ENCODE results near the gene SOX8. TPM values are rescaled to one million over a fixed set of nuclear protein-coding genes. Genes with fewer than 3 reads are reported as not detected.
"Not testable (repeated sequence)": the region's sequence is repeated elsewhere in the genome, so short reads cannot be mapped to it uniquely, and the experiment has no call there.

Gene SOX8
- polyA plus RNA-seq, 1 experiment: 0.04 TPM

- CTCF ChIA-PET: no interaction called here
- peaks cover 16% of the 10 kb centered on the region for H3K36me3 ChIP-seq (ENCODE audit: control insufficient read depth, insufficient read depth, low read length)
- no peak for TF ChIP-seq CTCF (IDR thresholded peaks at IDR 0.05; ENCODE audit: insufficient read depth, low read depth, low read length)
Observed at GRCh38 chr16:947255-947921, 34.2 kb upstream of the SOX8 start.

GRCh38 chr16:947922-948303, 33.7 kb upstream of the SOX8 start:
- H3K27me3 ChIP-seq (ENCODE audit: control insufficient read depth, insufficient read depth, low read length); CTCF ChIA-PET; DNase-seq (ENCODE audit: low read depth); H3K4me3 ChIP-seq (ENCODE audit: low read depth, low read length); POLR2A ChIA-PET: not testable (repeated sequence)
- H3K36me3 ChIP-seq (ENCODE audit: control insufficient read depth, insufficient read depth, low read length): peaks cover 16% of the 10 kb centered on the region

More at GRCh38 chr16:947255-947921, 34.2 kb upstream of the SOX8 start:
- Histone ChIP-seq H3K27me3 (ENCODE audit: control insufficient read depth, insufficient read depth, low read length) (no peaks in the 10 kb centered on the region), H3K4me3 (ENCODE audit: low read depth, low read length) (no peak overlapping the region)
- POLR2A ChIA-PET: no interaction called here
- DNase-seq (ENCODE audit: low read depth): no peak

GRCh38 chr16:948767-949166, 32.8 kb upstream of the SOX8 start:
- CTCF ChIA-PET; POLR2A ChIA-PET; H3K4me3 ChIP-seq (ENCODE audit: low read depth, low read length); H3K27me3 ChIP-seq (ENCODE audit: control insufficient read depth, insufficient read depth, low read length); DNase-seq (ENCODE audit: low read depth): not testable (repeated sequence)
- peaks cover 16% of the 10 kb centered on the region for H3K36me3 ChIP-seq (ENCODE audit: control insufficient read depth, insufficient read depth, low read length)

GRCh38 chr16:950733-951573, 30.6 kb upstream of the SOX8 start:
- H3K27me3 ChIP-seq (ENCODE audit: control insufficient read depth, insufficient read depth, low read length); POLR2A ChIA-PET; DNase-seq (ENCODE audit: low read depth); H3K4me3 ChIP-seq (ENCODE audit: low read depth, low read length): not testable (repeated sequence)
- peaks cover 18% of the 10 kb centered on the region for H3K36me3 ChIP-seq (ENCODE audit: control insufficient read depth, insufficient read depth, low read length)
- CTCF ChIA-PET: interaction anchor here (0.5 kb wide), 1 partner anchor 106 kb away, joined by 3 read pairs; no protein-coding TSS in a partner anchor

- Histone ChIP-seq H3K4me3 (ENCODE audit: low read depth, low read length) (no peak overlapping the region), H3K36me3 (ENCODE audit: control insufficient read depth, insufficient read depth, low read length) (peaks cover 14% of the 10 kb centered on the region), H3K27me3 (ENCODE audit: control insufficient read depth, insufficient read depth, low read length) (no peaks in the 10 kb centered on the region)
- TF ChIP-seq CTCF (IDR thresholded peaks at IDR 0.05; ENCODE audit: insufficient read depth, low read depth, low read length): no peak
- CTCF ChIA-PET: interaction anchor here (0.5 to 0.7 kb wide), 2 partner anchors 32 to 105 kb away, joined by 3 read pairs; no protein-coding TSS in a partner anchor
- POLR2A ChIA-PET: interaction anchor here (0.6 kb wide), 1 partner anchor 13 kb away, joined by 3 read pairs; no protein-coding TSS in a partner anchor
- DNase-seq (ENCODE audit: low read depth): no peak
Observed at GRCh38 chr16:951660-952301, 29.8 kb upstream of the SOX8 start.

GRCh38 chr16:952321-952720, 29.2 kb upstream of the SOX8 start:
- Histone ChIP-seq H3K4me3 (ENCODE audit: low read depth, low read length) (no peak overlapping the region), H3K36me3 (ENCODE audit: control insufficient read depth, insufficient read depth, low read length) (peaks cover 11% of the 10 kb centered on the region), H3K27me3 (ENCODE audit: control insufficient read depth, insufficient read depth, low read length) (no peaks in the 10 kb centered on the region)
- no peak for TF ChIP-seq CTCF (IDR thresholded peaks at IDR 0.05; ENCODE audit: insufficient read depth, low read depth, low read length)
- DNase-seq (ENCODE audit: low read depth): no peak
- ChIA-PET POLR2A (no interaction called here), CTCF (interaction anchor here (0.7 kb wide), 1 partner anchor 32 kb away, joined by 3 read pairs; no protein-coding TSS in a partner anchor)

GRCh38 chr16:953818-954217, 27.8 kb upstream of the SOX8 start:
- DNase-seq (ENCODE audit: low read depth); H3K4me3 ChIP-seq (ENCODE audit: low read depth, low read length); POLR2A ChIA-PET; CTCF ChIA-PET; H3K27me3 ChIP-seq (ENCODE audit: control insufficient read depth, insufficient read depth, low read length); H3K36me3 ChIP-seq (ENCODE audit: control insufficient read depth, insufficient read depth, low read length): not testable (repeated sequence)

- CTCF ChIA-PET, POLR2A ChIA-PET: not testable (repeated sequence)
Observed at GRCh38 chr16:955766-956165, 25.8 kb upstream of the SOX8 start.

More at GRCh38 chr16:955766-956165, 25.8 kb upstream of the SOX8 start:
- not testable (repeated sequence) for H3K36me3 ChIP-seq (ENCODE audit: control insufficient read depth, insufficient read depth, low read length); H3K4me3 ChIP-seq (ENCODE audit: low read depth, low read length); DNase-seq (ENCODE audit: low read depth); H3K27me3 ChIP-seq (ENCODE audit: control insufficient read depth, insufficient read depth, low read length)
